GM23338 (cell line): Measurements from ENCODE around the gene STKLD1. TPM values are rescaled to one million over a fixed set of nuclear protein-coding genes. Genes with fewer than 3 reads are reported as not detected.

Experiments
- ATAC-seq: fragments of 200-7000 bp; cut with Tn5 transposase; 3 replicates; pipeline ENCODE4 v1.9.1; 2020
- DNase-seq: peaks from one replicate; pipeline ENCODE4 v3.0.0-alpha.2; 2015; ENCODE audit warnings: low spot score
- H2AFZ ChIP-seq: fragments of 200-600 bp; sonication (generic); 2 replicates; pipeline ENCODE4 v1.8.0; 2016; ENCODE audit warnings: antibody characterized with exemption, mild to moderate bottlenecking, moderate library complexity
- H3F3A ChIP-seq: fragments of 200-600 bp; sonication (generic); replicated peaks from 2 replicates; pipeline ENCODE4 v1.8.0; 2017; ENCODE audit warnings: antibody characterized with exemption, mixed run types, low read depth
- H3K27ac ChIP-seq: fragments of 200-600 bp; sonication (generic); 2 replicates; pipeline ENCODE4 v1.6.1; 2016; ENCODE audit warnings: low read depth
- H3K27me3 ChIP-seq: fragments of 200-600 bp; sonication (generic); 2 replicates; pipeline ENCODE4 v1.8.0; 2016; ENCODE audit warnings: mild to moderate bottlenecking, mixed run types, moderate library complexity; ENCODE audit not compliant: insufficient read depth
- H3K36me3 ChIP-seq: fragments of 200-600 bp; sonication (generic); 2 replicates; pipeline ENCODE4 v1.8.0; 2016; ENCODE audit warnings: mild to moderate bottlenecking; ENCODE audit not compliant: insufficient read depth
- H3K4me1 ChIP-seq: fragments of 200-600 bp; sonication (generic); 2 replicates; pipeline ENCODE4 v1.8.0; 2016; ENCODE audit warnings: mild to moderate bottlenecking, moderate library complexity; ENCODE audit not compliant: insufficient read depth
- H3K4me2 ChIP-seq: fragments of 200-600 bp; sonication (generic); 2 replicates; pipeline ENCODE4 v1.7.1; 2017; ENCODE audit warnings: mixed run types
- H3K4me3 ChIP-seq: fragments of 200-600 bp; sonication (generic); 2 replicates; pipeline ENCODE4 v1.6.1; 2016; ENCODE audit warnings: mixed run types
- H3K79me2 ChIP-seq: fragments of 200-600 bp; sonication (generic); replicated peaks from 2 replicates; pipeline ENCODE4 v1.8.0; 2017; ENCODE audit warnings: mild to moderate bottlenecking; ENCODE audit not compliant: insufficient read depth
- H3K9me2 ChIP-seq: fragments of 200-600 bp; sonication (generic); 2 replicates; pipeline ENCODE4 v1.8.0; 2017; ENCODE audit not compliant: insufficient read depth
- H4K20me1 ChIP-seq: fragments of 200-600 bp; sonication (generic); replicated peaks from 2 replicates; pipeline ENCODE4 v1.8.0; 2017; ENCODE audit warnings: mild to moderate bottlenecking; ENCODE audit not compliant: insufficient read depth
- H3K27ac Mint-ChIP-seq: 2 replicates; pipeline ENCODE4 v1.8.0; 2020; ENCODE audit warnings: inconsistent platforms, mild to moderate bottlenecking, moderate library complexity, mixed read lengths
- H3K27me3 Mint-ChIP-seq: 3 replicates; pipeline ENCODE4 v1.8.0; 2022; ENCODE audit warnings: low read depth, mild to moderate bottlenecking, moderate library complexity, mixed read lengths, inconsistent platforms; ENCODE audit not compliant: insufficient read depth, poor library complexity
- H3K36me3 Mint-ChIP-seq: 3 replicates; pipeline ENCODE4 v1.8.0; 2021; ENCODE audit warnings: low read depth, mild to moderate bottlenecking, inconsistent platforms, moderate library complexity, mixed read lengths
- H3K4me1 Mint-ChIP-seq: 3 replicates; pipeline ENCODE4 v1.8.0; 2020; ENCODE audit warnings: mild to moderate bottlenecking, inconsistent platforms, mixed read lengths
- H3K4me3 Mint-ChIP-seq: 3 replicates; pipeline ENCODE4 v1.8.0; 2021; ENCODE audit warnings: moderate library complexity, mild to moderate bottlenecking, inconsistent platforms, mixed read lengths
- H3K9me3 Mint-ChIP-seq: 3 replicates; pipeline ENCODE4 v1.8.0; 2020; ENCODE audit warnings: moderate library complexity, mild to moderate bottlenecking, inconsistent platforms, mixed read lengths
- CREB1 ChIP-seq: fragments of 250-450 bp; sonication (Bioruptor Pico); IDR thresholded peaks from 2 replicates; pipeline ENCODE4 v1.5.0; 2020; ENCODE audit warnings: low read depth, mild to moderate bottlenecking, moderate library complexity
- CTCF ChIP-seq, 2 experiments: fragments of 200-600 bp in 1 of 2; sonication (generic) in 1 of 2; conservative IDR thresholded peaks; 2 replicates each; pipeline versions ENCODE4 v1.5.1 to v1.6.1; 2016 to 2017; ENCODE audit warnings: antibody characterized with exemption in 2 of 2, low read depth in 2 of 2, mild to moderate bottlenecking in 2 of 2, moderate library complexity in 1 of 2
- ETS1 ChIP-seq: IDR thresholded peaks from 2 replicates; pipeline ENCODE4 v1.6.1; 2016; ENCODE audit warnings: antibody characterized with exemption
- EZH2phosphoT487 ChIP-seq: fragments of 200-600 bp; sonication (generic); IDR thresholded peaks from one replicate; pipeline ENCODE4 v1.8.1; 2018; ENCODE audit warnings: antibody characterized with exemption; ENCODE audit not compliant: unreplicated experiment
- JUNB ChIP-seq: IDR thresholded peaks from one replicate; pipeline ENCODE4 v1.6.1; 2016; ENCODE audit warnings: antibody characterized with exemption; ENCODE audit not compliant: unreplicated experiment
- POLR2AphosphoS5 ChIP-seq: IDR thresholded peaks from 2 replicates; pipeline ENCODE4 v1.6.1; 2016; ENCODE audit warnings: antibody characterized with exemption, low read depth
- STAT1 ChIP-seq: IDR thresholded peaks from one replicate; pipeline ENCODE4 v1.6.1; 2016; ENCODE audit warnings: antibody characterized with exemption; ENCODE audit not compliant: unreplicated experiment
- polyA plus RNA-seq: library from polyadenylated mRNA; unstranded; fragments of >200 nt; fragmentation: Nextera tagmentation; extraction: Ambion mirVana; gene quantifications from 2 replicates; pipeline ENCODE4 v1.2.1, GENCODE V29; 2016
- total RNA-seq: library from RNA; depleted of rRNA; stranded (reverse); fragments of >200 nt; shearing (Covaris generic); gene quantifications from 2 replicates; pipeline ENCODE4 v1.2.3, GENCODE V29; 2014
- TF ChIP-seq, protein P1 (sequence below): fragments of 250-450 bp; sonication (Bioruptor Pico); IDR thresholded peaks from 2 replicates; pipeline ENCODE4 v1.5.0; 2020; ENCODE audit warnings: mild to moderate bottlenecking, moderate library complexity

The STKLD1 gene
- total and polyA plus RNA-seq, 2 experiments from 2014 or later = 0.57 TPM; not detected in 1

GRCh38 chr9:133347515-133347984 is 28.6 kb upstream of the STKLD1 start (continued):
- no peak for TF ChIP-seq CTCF (conservative IDR thresholded peaks at IDR 0.05; ENCODE audit: low read depth in 2 of 2)
- TF ChIP-seq CREB1 (CRISPR knock-in tag) = no peak

- peaks cover 59% of the 10 kb centered on the region for H3F3A ChIP-seq
- H3K27me3 ChIP-seq = no peaks in the 10 kb centered on the region
- Mint-ChIP-seq H3K27me3 (peaks cover 25% of the 10 kb centered on the region), H3K4me3 (peak within 1 kb of the TSS; percentile 94), H3K4me1 (peaks cover 23% of the 10 kb centered on the region), H3K9me3 (no peaks in the 10 kb centered on the region; the same call in 1 of the 3 replicates), H3K36me3 (peaks cover 89% of the 10 kb centered on the region), H3K27ac (peak within 1 kb of the TSS; percentile 100)
- H3K36me3 ChIP-seq = peaks cover 46% of the 10 kb centered on the region
- H3K4me1 ChIP-seq = peaks cover 20% of the 10 kb centered on the region
- no peak within 1 kb of the TSS for H2AFZ ChIP-seq
- peaks cover 43% of the 10 kb centered on the region for H3K79me2 ChIP-seq
- ATAC-seq (peak; percentile 62), DNase-seq (peak; percentile 99)
- H3K27ac ChIP-seq = peak within 1 kb of the TSS; percentile 96
- peak within 1 kb of the TSS; percentile 99 for H3K4me2 ChIP-seq
- H3K4me3 ChIP-seq = peak within 1 kb of the TSS; percentile 98
- H3K9me2 ChIP-seq = no peaks in the 10 kb centered on the region
- H4K20me1 ChIP-seq = peaks cover 56% of the 10 kb centered on the region
- TF ChIP-seq EZH2phosphoT487 = no peak
- TF ChIP-seq STAT1 = no peak
- TF ChIP-seq POLR2AphosphoS5 = peak; percentile 99
- no peak for TF ChIP-seq CTCF (conservative IDR thresholded peaks at IDR 0.05; ENCODE audit: low read depth in 2 of 2)
- TF ChIP-seq, protein P1, sequence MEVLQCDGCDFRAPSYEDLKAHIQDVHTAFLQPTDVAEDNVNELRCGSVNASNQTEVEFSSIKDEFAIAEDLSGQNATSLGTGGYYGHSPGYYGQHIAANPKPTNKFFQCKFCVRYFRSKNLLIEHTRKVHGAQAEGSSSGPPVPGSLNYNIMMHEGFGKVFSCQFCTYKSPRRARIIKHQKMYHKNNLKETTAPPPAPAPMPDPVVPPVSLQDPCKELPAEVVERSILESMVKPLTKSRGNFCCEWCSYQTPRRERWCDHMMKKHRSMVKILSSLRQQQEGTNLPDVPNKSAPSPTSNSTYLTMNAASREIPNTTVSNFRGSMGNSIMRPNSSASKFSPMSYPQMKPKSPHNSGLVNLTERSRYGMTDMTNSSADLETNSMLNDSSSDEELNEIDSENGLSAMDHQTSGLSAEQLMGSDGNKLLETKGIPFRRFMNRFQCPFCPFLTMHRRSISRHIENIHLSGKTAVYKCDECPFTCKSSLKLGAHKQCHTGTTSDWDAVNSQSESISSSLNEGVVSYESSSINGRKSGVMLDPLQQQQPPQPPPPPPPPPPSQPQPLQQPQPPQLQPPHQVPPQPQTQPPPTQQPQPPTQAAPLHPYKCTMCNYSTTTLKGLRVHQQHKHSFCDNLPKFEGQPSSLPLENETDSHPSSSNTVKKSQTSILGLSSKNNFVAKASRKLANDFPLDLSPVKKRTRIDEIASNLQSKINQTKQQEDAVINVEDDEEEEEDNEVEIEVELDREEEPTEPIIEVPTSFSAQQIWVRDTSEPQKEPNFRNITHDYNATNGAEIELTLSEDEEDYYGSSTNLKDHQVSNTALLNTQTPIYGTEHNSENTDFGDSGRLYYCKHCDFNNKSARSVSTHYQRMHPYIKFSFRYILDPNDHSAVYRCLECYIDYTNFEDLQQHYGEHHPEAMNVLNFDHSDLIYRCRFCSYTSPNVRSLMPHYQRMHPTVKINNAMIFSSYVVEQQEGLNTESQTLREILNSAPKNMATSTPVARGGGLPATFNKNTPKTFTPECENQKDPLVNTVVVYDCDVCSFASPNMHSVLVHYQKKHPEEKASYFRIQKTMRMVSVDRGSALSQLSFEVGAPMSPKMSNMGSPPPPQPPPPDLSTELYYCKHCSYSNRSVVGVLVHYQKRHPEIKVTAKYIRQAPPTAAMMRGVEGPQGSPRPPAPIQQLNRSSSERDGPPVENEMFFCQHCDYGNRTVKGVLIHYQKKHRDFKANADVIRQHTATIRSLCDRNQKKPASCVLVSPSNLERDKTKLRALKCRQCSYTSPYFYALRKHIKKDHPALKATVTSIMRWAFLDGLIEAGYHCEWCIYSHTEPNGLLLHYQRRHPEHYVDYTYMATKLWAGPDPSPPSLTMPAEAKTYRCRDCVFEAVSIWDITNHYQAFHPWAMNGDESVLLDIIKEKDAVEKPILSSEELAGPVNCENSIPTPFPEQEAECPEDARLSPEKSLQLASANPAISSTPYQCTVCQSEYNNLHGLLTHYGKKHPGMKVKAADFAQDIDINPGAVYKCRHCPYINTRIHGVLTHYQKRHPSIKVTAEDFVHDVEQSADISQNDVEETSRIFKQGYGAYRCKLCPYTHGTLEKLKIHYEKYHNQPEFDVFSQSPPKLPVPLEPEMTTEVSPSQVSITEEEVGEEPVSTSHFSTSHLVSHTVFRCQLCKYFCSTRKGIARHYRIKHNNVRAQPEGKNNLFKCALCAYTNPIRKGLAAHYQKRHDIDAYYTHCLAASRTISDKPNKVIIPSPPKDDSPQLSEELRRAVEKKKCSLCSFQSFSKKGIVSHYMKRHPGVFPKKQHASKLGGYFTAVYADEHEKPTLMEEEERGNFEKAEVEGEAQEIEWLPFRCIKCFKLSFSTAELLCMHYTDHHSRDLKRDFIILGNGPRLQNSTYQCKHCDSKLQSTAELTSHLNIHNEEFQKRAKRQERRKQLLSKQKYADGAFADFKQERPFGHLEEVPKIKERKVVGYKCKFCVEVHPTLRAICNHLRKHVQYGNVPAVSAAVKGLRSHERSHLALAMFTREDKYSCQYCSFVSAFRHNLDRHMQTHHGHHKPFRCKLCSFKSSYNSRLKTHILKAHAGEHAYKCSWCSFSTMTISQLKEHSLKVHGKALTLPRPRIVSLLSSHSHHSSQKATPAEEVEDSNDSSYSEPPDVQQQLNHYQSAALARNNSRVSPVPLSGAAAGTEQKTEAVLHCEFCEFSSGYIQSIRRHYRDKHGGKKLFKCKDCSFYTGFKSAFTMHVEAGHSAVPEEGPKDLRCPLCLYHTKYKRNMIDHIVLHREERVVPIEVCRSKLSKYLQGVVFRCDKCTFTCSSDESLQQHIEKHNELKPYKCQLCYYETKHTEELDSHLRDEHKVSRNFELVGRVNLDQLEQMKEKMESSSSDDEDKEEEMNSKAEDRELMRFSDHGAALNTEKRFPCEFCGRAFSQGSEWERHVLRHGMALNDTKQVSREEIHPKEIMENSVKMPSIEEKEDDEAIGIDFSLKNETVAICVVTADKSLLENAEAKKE (CRISPR knock-in tag) = no peak
- TF ChIP-seq JUNB = no peak
- TF ChIP-seq ETS1 = peak; percentile 72; the same call in 1 of the 2 replicates
These were observed 28.0 kb upstream of the STKLD1 start, which contains the start of the genes MED22 and RPL7A for GRCh38 chr9:133347985-133348717. Gene MED22 (minus strand): TSS chr9:133348131. CDS start chr9:133346662, 1,469 bp downstream. Gene RPL7A (plus strand): TSS chr9:133348218. CDS start chr9:133348244, 26 bp downstream.
